Kidney (tissue), 14 donors: ENCODE results near the gene PPM1E. TPM values are rescaled to one million over a fixed set of nuclear protein-coding genes. Genes with fewer than 3 reads are reported as not detected.
"Not testable (repeated sequence)": the region's sequence is repeated elsewhere in the genome, so short reads cannot be mapped to it uniquely, and the experiment has no call there.

Source experiments
- DNase-seq, 5 donors: peaks; one replicate each; pipeline ENCODE4 v3.0.0-alpha.2; 2013 to 2020
- FAIRE-seq: peaks from 2 replicates; lab custom pipeline; 2012; peaks lifted over from hg19 to GRCh38; lab: Jason Lieb, UNC
- H3K27ac ChIP-seq, 2 donors: one replicate each; pipeline ENCODE4 v1.7.0; 2013; ENCODE audit warnings: low read depth in 2 of 2, low read length in 2 of 2, inconsistent platforms in 1 of 2
- H3K27me3 ChIP-seq: one replicate; pipeline ENCODE4 v1.7.1; 2013; ENCODE audit warnings: low read length, inconsistent platforms; ENCODE audit not compliant: control insufficient read depth, insufficient read depth
- H3K36me3 ChIP-seq, 3 donors: one replicate each; pipeline versions ENCODE4 v1.7.0 to v1.7.1; 2013; ENCODE audit warnings: low read length in 3 of 3, control low read depth in 1 of 3, inconsistent platforms in 1 of 3; ENCODE audit not compliant: insufficient read depth in 3 of 3, control insufficient read depth in 2 of 3
- H3K4me1 ChIP-seq, 3 donors: one replicate each; pipeline versions ENCODE4 v1.7.0 to v1.7.1; 2013; ENCODE audit warnings: low read length in 3 of 3, inconsistent platforms in 1 of 3, low read depth in 1 of 3; ENCODE audit not compliant: control insufficient read depth in 2 of 3, insufficient read depth in 2 of 3
- H3K4me3 ChIP-seq, 3 donors: one replicate each; pipeline versions ENCODE4 v1.7.0 to v1.8.1; 2013; ENCODE audit warnings: low read length in 3 of 3, control low read depth in 1 of 3, inconsistent platforms in 1 of 3
- H3K9ac ChIP-seq, 3 donors: one replicate each; pipeline versions ENCODE4 v1.7.0 to v1.7.1; 2013; ENCODE audit warnings: low read length in 3 of 3, control low read depth in 1 of 3, inconsistent platforms in 1 of 3
- H3K9me3 ChIP-seq, 3 donors: one replicate each; pipeline versions ENCODE4 v1.7.0 to v1.7.1; 2013; ENCODE audit warnings: low read length in 3 of 3, control low read depth in 1 of 3, inconsistent platforms in 1 of 3; ENCODE audit not compliant: control insufficient read depth in 2 of 3, insufficient read depth in 1 of 3
- CTCF ChIP-seq: IDR thresholded peaks from 3 replicates; pipeline ENCODE4 v1.5.1; 2012; ENCODE audit warnings: mild to moderate bottlenecking, moderate library complexity, borderline replicate concordance; ENCODE audit not compliant: insufficient read depth; ENCODE audit errors: extremely low read depth
- intact Hi-C: fragments of 100-400 bp; cut with DNase I; formaldehyde crosslinking; loops from one replicate; pipeline ENCODE4 v1.11.1; 2022
- polyA plus RNA-seq: library from polyadenylated mRNA; stranded (reverse); fragments of 350-450 nt; fragmentation: Illumina TruSeq; extraction: RNeasy Lipid Tissue Mini Kit (QIAGEN cat#74804); gene quantifications from one replicate; pipeline ENCODE4 v1.2.3, GENCODE V29; 2014; ENCODE audit warnings: low read depth, low replicate concordance; ENCODE audit not compliant: insufficient read depth
- total RNA-seq: library from RNA; stranded (reverse); fragmentation: NEBNext Ultra II Directional; extraction: Animal tissue kit (Norgen Biotek cat#: 25700); gene quantifications from one replicate; pipeline ENCODE4 v1.2.1, GENCODE V29; 2021
- donor health status: control.
- donor health status: control.
- donor health status: control.
- donor health status: control.
- donor health status: control.
- donor health status: DM: yes; HTN: yes; CAD: no.
- donor health status: Normal renal cell carcinoma (clear cell type).

Gene PPM1E
- total and polyA plus RNA-seq, 2 donors from 2014 or later, result 0.47 to 0.82 TPM

GRCh38 chr17:58947824-58948223, 192.2 kb downstream of the PPM1E start:
- no peak for DNase-seq
- H3K36me3 ChIP-seq, result no peaks in the 10 kb centered on the region

GRCh38 chr17:58954358-58954757, 198.7 kb downstream of the PPM1E start:
- FAIRE-seq, result not testable (repeated sequence)

More at GRCh38 chr17:58947824-58948223, 192.2 kb downstream of the PPM1E start:
- Histone ChIP-seq H3K9ac (no peak overlapping the region), H3K9me3 (peaks cover 0 to 16% (median 4%) of the 10 kb centered on the region in 3 donors), H3K27ac (no peak overlapping the region), H3K27me3 (no peaks in the 10 kb centered on the region), H3K4me3 (no peak overlapping the region), H3K4me1 (no peaks in the 10 kb centered on the region)
- no peak for FAIRE-seq
- intact Hi-C loops, result no loop called here
- TF ChIP-seq CTCF, result no peak

GRCh38 chr17:58956997-58957724, 201.5 kb downstream of the PPM1E start:
- H3K36me3 ChIP-seq, result no peaks in the 10 kb centered on the region
- H3K9ac ChIP-seq, result no peak overlapping the region
- no peak for TF ChIP-seq CTCF
- intact Hi-C loops, result no loop called here
- H3K27ac ChIP-seq, result no peak overlapping the region
- no peaks in the 10 kb centered on the region for H3K27me3 ChIP-seq
- FAIRE-seq, result no peak
- DNase-seq, result no peak
- peaks cover 0 to 2% (median 0%) of the 10 kb centered on the region in 3 donors for H3K9me3 ChIP-seq
- H3K4me3 ChIP-seq, result no peak overlapping the region
- no peaks in the 10 kb centered on the region for H3K4me1 ChIP-seq

More at GRCh38 chr17:58954358-58954757, 198.7 kb downstream of the PPM1E start:
- H3K4me3 ChIP-seq, intact Hi-C loops, DNase-seq, H3K27ac ChIP-seq, H3K4me1 ChIP-seq, H3K36me3 ChIP-seq, H3K27me3 ChIP-seq, H3K9ac ChIP-seq: not testable (repeated sequence)
- H3K9me3 ChIP-seq, result peaks cover 0 to 16% (median 0%) of the 10 kb centered on the region in 3 donors

- FAIRE-seq, DNase-seq, H3K27me3 ChIP-seq, intact Hi-C loops, H3K4me3 ChIP-seq, H3K9ac ChIP-seq, H3K4me1 ChIP-seq, H3K27ac ChIP-seq, H3K9me3 ChIP-seq, H3K36me3 ChIP-seq: not testable (repeated sequence)
Observed at GRCh38 chr17:58957725-58958073, 202.0 kb downstream of the PPM1E start.
